GM19467 (cell line): ENCODE data around the gene NSG1.
"Not testable (repeated sequence)": the region's sequence is repeated elsewhere in the genome, so short reads cannot be mapped to it uniquely, and the experiment has no call there.

Experiments
- ATAC-seq: cut with Tn5 transposase; IDR thresholded peaks from one replicate; pipeline ENCODE4 v1.9.1; 2021; ENCODE audit warnings: mild to moderate bottlenecking, moderate library complexity; ENCODE audit not compliant: unreplicated experiment

Gene NSG1, protein sequence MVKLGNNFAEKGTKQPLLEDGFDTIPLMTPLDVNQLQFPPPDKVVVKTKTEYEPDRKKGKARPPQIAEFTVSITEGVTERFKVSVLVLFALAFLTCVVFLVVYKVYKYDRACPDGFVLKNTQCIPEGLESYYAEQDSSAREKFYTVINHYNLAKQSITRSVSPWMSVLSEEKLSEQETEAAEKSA

DNA sequence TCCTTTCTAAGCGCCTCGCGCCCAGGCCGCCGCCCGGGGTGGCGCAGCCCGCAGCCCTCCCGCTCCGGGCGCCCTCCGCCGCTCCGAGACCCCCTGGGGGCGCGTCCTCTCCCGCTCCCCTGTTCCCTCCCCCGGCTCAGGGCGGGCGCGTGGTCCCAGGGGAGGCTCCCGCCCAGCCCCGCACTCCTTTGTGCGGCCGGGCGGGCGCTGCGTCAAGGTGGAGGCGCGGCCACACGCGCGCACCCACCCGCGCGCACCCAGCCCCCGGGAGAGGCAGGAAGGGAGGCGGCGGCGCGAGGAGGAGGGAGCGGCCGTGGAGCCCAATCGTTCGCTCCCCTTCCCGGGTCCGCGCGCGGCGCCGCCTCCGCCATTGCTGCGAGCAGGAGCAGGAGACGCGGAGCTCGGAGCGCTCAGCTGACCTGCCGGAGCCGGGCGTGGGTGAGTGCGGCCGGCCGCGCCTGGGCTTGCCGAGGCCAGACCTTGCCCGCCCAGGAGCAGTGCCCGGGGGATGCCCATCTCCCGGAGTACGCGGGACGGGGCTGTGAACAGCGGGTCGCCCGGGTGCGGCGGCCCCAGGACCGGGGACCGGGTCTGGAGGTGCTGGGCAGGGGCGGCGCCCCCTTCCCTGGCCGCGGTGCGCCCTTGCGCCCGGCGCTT is at the start of gene NSG1:
Gene NSG1 (plus strand): TSS at position 367 of the 657 bp plus-strand sequence. CDS start 528 bp downstream, outside the sequence.
- no peak for ATAC-seq

DNA sequence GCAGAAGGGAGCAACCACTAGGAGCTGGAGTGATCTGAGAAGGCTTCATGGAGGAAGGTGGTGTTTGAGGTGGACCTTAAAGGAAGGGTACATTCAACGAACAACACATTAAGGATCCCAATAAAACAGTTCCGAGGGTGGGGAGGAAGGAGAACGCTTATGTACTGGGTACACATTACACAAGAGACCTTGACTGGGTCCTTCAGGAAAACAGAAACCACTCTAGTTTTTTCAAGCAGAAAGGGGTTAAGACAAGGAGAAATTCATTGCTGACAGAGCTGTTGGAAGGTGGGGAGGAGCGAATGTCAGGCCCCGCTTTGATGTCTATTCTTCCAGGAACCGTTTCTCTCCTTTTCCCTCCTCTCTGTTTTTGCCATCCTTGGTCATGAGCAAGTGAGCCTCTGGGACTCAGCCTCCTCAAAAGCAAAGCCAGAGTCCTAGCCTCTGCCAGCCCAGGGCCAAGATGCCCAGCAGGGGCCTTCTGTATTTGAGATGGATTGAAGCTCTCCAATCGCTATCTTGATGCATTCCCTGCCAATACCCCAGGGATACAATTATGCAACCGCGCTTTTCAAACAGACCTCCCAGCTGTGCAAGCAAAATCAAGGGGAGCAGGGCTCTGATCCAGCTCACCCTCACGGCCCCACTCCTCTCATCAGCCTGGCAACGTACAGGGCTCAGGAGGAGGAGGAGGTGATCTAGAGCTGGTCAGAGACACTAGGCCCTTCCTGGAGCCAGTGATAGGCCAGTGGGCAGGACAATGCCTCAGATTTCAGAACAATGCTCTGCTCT is 48.5 kb upstream of the NSG1 start:
- no peak for ATAC-seq

DNA sequence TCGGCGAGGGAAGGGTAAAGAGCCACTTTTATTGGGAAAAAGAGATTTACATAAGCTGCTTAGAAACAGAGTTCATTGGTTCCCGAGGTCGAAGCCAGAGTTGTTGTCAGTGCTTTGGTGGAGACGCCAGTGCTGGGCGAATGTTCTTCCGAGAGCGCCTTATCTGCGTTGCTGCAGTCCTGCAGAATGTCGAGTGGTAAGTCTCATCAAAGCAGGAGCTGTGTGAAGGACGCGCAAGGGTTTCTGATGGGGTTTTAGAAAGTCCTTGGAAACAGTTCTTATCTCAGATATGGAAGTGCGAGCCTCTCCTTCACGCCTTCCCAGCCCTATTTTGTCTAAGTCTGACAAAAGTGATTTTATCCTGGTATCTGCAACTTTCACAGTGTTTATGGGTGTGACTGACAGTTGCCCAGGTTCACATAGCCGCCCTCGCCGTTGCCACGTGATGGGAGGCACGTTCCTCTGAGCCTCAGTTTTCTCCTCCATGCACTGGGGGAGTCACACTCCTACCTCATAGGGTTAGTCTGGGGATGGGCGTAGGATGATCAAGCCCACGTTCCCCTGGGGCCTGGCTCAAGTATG is 47.3 kb upstream of the NSG1 start:
- no peak for ATAC-seq

DNA sequence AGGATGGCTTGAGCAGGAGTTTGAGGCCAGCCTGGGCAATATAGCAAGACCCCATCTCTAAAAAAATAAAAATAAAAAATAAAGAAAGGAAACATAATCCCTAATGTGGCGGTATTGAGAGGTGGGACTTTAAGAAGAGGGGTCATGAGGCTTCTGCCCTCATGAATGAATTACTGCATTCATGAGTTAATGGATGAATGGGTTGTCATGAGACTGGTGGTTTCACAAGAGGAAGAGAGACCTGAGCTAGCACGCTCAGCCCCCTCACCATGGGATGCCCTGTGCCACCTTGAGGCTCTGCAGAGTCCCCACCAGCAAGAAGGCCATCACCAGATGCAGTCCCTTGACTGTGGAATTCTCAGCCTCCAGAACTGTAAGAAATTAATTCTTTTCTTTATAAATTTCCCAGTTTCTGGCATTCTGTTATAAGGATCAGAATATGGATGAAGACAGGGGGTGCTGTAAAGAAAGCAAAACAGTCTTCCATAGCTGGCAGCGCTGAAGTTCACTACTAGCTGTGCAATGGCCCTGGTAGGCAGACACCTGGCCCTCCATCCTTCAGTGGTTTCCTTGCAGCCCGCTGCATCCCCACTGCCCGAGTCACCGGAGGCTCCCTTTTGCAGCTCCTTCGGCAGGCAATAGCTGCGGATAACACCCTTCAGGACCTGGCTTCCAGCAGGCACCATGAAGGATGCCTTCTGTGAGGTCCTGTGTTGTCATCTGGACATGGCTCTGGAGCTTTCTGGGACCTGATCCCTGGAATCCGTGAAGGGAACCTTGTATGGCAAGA is 44.8 kb upstream of the NSG1 start:
- no peak for ATAC-seq

DNA sequence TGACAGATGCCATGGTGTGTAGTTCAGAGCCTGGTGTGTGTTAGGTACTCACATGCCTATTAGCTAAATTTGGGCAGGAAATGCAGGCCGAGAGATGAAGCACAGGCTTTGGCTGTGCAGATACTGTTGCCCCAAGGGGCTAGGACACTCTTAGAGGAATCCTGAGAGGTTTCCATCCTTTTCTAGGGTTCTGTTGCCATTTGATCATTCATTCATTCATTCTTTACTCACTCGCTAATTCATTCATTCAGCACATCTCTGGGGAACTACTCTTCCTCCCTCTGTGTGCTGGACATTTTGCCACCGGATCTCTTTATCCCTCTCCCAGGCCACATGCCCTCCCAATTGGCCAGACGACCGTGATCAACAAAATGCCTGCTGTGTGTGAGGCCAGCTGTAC is 43.9 kb upstream of the NSG1 start:
- ATAC-seq, result no peak

DNA sequence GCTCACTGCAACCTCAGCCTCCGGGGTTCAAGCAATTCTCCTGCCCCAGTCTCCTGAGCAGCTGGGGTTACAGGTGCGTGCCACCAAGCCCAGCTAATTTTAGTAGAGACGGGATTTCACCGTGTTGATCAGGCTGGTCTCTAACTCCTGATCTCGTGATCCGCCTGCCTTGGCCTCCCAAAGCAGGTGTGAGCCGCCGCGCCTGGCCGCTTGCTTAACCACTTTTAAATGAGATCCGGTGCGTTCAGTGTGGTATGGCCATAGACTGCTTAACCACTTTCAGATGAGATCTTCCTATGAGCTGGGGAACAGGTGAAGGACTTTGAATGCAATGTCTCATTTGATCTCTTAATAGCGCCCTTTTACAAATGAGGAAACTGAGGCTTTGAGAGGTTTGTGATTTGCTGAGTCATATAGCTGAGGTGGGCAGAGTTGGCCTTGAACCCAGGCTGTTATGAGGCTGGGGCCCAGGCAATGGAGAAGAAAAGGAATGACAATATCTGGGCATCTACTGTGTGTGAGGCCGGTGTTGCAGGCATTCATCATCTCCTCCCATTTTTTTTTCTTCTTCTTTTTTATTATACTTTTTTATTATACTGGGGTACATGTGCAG is 41.9 kb upstream of the NSG1 start:
- ATAC-seq, result peak; percentile 84

DNA sequence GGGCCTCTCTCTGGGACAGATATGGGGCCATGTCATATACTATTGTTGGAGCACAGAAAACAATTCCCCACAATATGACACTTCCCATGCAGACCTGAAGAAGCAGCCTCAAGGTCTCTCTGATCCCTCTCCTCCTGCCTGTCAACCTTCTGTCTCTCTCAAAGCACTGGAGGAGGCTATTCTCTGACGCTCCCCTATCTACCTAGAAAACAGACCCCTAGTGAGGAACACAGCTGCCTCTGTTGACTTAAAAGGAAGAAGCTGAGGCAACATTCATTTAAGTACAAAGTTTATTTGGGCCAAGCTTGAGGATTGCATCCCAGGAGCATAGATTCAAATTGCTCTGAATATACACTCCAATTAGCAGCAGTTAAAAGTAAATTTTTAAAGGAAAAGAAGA is 39.3 kb upstream of the NSG1 start:
- ATAC-seq, result no peak

DNA sequence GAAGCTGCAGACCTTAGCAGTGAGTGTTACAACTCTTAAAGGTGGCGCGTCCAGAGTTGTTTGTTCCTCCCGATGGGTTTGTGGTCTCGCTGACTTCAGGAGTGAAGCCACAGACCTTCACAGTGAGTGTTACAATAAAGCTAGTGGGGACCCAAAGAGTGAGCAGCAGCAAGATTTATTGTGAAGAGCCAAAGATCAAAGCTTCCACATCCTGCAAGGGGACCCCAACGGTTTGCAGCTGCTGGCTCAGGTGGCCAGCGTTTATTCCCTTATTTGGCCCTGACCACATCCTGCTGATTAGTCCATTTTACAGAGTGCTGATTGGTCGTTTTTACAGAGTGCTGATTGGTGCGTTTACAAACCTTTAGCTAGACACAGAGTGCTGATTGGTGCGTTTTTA is 38.3 kb upstream of the NSG1 start:
- ATAC-seq, result not testable (repeated sequence)

DNA sequence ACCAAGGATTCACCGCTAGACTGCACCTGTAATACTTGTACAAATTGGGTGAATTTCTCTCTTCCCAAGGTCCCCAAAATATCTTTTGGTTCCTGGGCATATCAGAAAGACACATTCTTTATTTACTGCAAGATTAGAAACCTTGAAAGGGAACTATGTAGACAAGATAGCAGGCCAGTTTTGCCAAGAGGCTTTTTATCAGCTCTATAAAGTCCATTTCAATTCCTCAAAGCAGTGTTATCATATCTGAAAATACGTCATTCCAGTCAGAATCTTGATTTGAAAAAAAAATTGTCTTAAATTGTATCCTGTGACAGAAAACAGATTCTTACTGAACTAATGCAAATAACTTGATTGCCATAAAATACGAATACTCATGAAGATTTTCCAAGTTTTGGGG is 37.0 kb upstream of the NSG1 start:
- no peak for ATAC-seq

DNA sequence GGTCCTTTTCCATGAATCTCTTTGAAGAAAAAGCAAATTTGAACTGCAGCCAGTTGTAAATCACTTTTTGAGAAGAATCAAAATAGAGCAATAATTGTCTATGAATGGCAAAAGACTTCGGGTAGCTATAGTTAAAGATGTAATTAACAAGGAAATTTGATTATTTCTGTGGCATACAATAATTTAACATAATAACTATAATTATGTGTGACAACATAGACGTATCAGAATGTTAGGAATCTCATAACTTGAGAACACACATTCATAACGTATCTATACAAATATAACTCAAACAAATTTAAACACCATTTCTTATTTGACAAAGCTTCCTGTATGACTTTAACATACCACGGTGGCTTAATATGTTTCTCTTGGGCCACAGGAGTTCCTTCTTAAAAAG is 36.0 kb upstream of the NSG1 start:
- ATAC-seq, result no peak

DNA sequence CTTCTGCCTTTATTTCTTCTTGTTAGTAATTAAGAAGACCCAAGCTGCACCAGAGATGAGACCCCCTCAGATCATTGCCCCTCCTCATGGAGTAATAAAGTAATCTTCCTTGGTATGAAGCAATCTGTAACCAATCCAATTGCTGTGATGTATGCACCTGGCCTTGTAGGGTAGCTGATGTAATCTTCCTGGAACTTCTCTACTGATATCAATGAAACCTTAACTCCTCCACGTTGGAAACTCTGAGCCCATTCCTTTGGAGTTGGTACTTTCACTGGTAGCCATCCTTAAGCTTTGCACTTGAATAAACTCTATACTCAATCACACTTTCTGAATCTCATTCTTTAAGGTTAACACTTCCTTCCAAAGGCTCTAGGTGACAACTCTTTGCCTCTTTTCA is 31.6 kb upstream of the NSG1 start:
- no peak for ATAC-seq

DNA sequence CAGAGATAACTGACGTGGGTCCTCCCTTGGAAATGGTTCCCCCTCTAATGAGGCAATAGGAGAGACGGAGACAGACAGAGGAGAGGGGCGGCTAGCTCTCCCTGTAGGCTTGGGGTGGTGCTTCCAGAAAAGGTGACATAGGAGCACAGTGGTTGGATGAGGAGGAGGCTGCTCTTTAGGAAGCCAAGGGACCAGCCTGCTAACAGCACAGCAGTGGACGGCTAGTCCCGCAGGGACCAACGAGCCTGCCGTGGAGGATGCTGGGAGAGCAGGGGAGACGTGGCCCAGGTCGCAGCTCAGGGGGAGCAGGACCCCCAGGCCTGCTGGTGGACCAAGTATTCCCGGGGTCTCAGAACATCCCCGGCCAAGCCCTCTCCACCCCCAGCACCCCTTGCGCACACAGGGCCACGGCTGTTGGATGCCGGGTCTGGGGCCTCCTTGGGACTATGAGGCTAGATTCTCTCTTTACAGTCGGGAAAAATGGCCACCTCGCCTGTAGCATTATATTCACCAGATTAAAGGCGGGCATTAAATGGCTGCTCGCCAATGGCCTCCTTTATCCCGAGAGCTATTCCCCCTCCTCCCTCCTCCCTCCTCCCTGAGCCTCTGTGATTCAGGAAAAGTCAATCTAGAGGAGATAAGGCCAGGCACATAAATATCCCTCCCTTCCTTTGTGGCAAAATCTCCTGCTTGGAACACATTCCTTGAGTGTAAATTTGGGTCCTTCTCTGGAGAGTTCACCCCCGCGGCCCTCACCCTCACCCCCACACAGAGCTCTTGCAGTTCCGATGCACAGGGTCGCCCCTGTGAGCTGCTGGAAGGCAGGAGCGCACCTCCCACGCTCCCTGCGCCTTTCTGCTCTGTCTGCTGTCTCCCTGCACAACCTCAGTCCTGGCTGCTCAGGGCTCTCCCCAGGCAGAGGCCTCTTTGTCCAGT is 30.5 kb upstream of the NSG1 start:
- no peak for ATAC-seq

DNA sequence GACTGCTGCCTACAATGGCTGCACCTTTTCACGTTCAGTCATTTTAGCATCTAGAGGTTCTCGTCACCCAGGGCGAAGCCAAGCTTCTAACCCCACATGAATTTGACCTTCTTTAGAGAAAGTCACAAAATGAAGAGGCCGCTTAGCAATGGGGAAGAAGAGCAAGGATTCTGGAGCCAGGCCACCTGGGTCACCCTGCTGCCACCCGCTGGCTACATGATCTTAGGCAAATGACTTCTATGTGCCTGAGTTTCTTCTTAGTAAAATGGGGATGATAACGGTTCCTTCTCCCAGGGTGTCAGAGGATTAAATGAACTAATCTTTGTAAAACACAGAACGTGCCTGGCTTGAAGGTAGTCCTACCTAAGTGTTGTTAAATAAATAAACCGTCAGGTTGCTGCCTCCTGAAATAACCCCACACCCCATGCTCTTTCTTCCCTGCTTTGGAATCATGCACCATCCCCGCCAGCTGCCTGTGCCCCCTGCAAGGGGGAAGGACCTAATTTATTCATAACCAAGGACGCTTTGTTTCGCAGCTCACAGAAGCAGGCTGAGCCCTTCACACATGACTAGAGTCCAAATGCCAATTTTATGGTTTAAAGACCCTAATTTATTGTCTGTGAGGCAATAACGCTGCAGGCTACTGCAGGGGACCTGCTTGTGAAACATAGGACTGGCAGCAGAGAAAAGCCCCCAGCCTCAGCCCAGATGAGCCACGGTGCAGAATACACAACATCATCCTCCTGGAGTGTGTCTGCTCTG is 28.6 kb upstream of the NSG1 start:
- no peak for ATAC-seq

DNA sequence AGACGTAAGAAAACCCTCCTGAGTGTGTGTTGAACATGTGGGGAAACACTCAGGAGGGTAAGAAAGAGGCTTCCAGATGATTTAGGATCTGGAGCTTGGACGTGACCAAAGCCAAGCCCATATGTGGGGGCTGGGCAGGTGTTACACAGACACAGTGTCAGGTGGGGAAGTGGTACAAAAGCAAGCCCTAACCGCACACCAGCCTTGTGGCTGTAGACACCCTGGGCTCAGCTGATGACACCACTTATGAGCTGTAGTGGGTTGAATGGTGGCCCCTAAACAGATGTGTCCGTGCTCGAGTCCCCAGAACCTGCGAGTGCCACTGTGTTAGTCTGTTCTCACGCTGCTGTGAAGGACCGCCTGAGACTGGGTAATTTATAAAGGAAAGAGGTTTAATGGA is 25.0 kb upstream of the NSG1 start:
- ATAC-seq, result no peak

DNA sequence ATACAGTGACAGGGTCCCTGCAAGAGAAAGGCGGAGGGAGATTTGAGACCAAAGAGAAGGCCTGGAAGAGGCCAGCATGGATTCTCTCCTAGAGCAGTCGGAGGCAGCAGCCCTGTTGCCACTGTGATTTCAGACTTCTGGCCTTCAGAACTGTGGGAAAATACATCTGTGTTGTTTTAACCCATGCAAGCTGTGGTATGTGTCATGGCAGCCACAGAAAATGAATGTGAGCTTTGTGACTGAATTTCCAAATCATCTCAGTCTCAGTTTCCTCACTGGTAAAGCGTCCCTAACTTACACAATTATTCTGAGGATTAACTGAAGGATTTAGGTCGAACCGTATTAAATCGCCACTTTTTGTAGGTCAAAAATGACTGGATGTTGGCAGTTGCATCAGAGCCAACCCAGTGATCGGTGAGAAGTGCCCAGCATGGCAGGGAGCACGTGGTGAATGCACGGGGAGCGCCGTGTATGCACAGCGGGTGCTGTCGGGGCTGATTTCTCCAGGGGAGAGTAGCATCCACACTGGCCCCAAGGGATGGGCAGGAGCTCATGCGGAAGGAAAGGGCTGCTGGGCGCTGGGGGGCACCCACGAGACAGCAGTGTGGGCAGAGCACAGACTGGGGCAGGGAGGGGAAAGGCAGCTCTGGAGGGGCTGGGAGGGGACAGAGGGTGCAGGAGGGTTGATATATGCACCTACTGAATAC is 23.8 kb upstream of the NSG1 start:
- ATAC-seq, result no peak

DNA sequence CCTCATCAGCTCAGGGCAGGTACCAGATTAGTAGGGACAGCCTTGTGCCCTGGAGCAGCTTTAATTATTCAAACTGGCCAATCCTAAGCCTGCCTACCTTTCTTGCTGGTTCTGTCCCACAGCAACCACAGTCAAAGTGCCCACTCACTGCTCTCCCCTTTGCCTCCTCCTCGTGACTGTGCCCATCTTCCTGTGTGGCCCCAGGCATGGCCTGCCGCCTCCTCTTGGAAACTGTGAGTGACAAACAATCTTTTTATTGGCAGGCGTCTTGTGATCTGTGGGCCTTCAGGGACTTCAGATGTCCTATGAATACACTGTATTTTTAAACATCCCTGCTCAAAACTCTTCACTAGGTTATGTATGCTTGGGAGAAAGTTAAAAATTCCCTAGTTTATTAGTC is 22.8 kb upstream of the NSG1 start:
- no peak for ATAC-seq

DNA sequence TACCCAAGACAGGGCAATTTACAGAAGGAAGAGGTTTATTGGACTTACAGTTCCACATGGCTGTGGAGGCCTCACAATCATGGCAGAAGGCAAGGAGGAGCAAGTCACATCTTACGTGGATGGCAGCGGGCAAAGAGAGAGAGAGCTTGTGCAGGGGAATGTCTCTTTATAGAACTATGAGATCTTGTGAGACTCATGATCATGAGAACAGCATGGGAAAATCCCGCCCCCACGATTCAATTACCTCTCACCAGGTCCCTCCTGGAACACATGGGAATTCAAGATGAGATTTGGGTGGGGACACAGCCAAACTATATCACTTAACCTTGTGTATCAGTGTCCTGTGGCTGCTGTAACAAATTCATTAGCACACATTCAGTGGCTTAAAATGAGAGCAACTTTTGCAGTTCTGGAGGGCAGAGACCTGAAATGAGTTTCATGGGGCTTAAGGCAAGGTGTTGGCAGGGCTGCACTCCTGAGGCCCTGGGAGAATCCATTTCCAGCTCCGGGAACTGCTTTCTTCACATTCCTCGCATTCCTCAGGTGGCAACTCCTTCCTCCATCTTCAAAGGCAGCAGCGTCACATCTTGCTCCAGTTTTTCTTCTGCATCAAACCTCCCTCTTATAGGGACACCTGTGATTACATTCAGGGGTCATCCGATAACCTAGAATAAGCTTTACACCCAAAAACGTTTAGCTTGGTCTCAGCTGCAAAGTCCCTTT is 22.3 kb upstream of the NSG1 start:
- ATAC-seq, result no peak
